ENCODE results near the gene CSRP1.
A peak's percentile ranks its signal among the peaks of the same experiment; 100 is the strongest.
"Not testable (repeated sequence)": the region's sequence is repeated elsewhere in the genome, so short reads cannot be mapped to it uniquely, and the experiment has no call there.

The CSRP1 gene

GRCh38 chr1:201506557-201507359, at the start of gene CSRP1:
Gene CSRP1, minus strand, starts transcription at chr1:201507123. Its CDS starts 10,820 bp downstream, at chr1:201496303.
- peak; percentile 82 to 83 for DNase-seq

DNA sequence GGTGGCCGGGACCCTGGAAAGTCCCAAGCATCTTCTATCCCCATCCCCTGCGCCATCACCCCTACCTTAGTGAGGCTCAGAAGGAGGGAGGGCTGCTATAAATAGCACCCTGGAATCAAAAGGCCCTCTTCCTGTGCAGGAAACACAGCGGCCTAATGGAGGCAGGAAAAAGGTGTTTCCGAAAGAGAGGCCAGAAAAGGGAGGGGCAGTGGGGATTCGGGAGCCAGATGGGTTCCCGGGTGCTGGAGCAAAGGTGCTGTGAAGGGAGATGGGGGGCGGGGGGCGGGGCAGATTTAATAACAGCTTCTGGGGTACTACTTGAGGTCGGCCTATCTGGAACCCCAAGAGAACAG, 48.6 kb upstream of the CSRP1 start:
- DNase-seq = no peak

- DNase-seq = no peak
Observed at GRCh38 chr1:201554789-201555592, 48.1 kb upstream of the CSRP1 start.

DNA sequence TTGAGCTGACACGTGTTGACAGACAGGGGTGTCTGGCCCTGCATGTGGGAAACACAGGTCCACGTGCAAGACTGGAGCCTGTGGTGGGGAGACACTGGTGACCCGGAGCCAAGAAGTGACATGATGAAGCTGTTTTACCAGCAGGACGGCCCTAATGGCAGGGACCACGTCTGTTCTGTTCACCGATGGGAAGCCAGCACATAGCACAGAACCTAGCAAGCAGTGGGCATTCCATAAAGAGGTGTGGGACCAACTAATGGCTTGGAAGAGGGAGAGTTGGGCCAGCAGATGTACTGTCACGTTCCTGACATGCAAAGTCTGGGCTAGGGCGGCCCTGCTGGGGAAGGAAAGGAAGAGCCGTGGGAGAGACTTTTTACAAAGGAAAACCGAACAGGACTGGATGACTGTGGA, 47.3 kb upstream of the CSRP1 start:
- no peak for DNase-seq

- DNase-seq = no peak
Observed at GRCh38 chr1:201553496-201554189, 46.7 kb upstream of the CSRP1 start.

DNA sequence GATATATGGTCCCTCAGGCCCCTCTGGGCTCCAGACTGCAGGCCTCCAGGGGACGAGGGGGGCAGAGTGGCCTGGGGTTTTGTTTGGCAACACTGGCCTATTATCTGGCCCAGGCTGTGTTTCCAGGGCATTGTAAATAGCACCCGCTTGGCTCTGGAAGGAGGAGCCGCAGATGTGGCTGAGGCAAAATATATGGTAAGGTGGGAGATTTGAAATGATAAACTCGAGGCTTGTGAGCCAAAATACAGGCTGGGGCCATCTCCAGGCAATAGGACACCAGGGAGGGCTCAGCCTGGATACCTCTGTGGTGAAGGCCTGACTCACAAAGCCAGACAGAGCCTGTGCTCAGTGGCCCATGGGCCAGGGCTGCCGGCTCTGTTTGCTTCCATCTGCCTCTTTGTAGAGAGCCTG, 46.0 kb upstream of the CSRP1 start:
- DNase-seq = no peak

DNA sequence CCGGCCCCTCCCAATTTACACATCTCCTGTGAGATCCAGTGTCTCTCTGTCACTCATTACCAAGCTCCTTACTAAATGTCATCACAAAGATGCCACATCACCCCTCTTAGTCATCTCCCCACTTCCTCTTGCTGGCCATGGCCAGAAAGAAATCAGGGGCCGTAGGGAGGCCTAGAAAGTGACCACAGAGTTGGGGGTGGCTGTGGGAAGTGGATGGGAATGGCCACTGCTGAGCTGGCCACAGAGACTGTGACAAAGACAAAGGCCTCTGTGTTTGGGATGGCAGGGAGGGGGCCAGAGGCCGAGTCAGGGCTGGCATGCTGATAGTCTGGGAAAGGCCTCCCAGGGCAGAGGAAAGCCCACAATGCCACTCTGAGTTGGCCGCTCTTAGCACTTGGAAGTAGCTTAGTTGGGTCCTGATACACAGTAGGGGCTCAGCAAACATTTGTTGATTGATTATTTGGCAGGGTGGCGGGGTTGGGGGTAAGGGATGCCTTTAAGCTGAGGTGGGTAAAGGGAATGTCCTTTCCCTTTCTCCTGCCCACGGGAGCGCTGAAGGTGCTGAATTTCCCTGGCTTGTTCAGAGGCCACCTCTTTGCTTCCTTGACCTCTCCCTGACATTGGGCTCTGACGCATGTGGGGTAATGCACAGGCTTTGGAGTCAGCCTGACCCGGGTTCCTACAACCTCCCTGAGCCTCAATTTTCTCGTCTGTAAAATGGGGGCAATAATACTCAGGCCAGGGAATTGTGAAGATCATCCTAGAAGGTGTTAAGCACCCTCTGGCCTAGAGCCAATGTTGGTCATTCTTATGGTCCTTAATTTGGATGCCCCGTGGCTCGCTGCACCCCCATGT, 45.2 kb upstream of the CSRP1 start:
- peak in 1 of 2 donors; percentile 62 for DNase-seq

- DNase-seq = no peak
Observed at GRCh38 chr1:201551096-201551495, 44.2 kb upstream of the CSRP1 start.

DNA sequence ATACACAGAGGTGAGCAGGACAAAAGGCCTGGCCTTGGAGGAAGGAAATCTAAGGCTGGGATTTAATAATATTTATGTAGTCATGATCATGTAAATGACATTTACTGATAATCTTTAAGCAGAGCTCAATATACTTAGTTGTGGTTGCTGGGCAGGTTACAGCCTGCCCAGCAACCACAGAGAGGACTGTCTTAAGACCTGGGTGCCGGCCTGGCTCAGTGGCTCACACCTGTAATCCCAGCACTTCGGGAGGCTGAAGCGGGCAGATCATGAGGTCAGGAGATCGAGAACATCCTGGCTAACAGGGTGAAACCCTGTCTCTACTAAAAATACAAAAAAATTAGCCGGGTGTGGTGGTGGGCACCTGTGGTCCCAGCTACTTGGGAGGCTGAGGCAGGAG, 42.6 kb upstream of the CSRP1 start:
- not testable (repeated sequence) for DNase-seq

- DNase-seq = no peak
Observed at GRCh38 chr1:201545851-201546492, 39.0 kb upstream of the CSRP1 start.

GRCh38 chr1:201544710-201545109, 37.8 kb upstream of the CSRP1 start:
- no peak for DNase-seq

- DNase-seq = no peak
Observed at GRCh38 chr1:201543871-201544642, 37.1 kb upstream of the CSRP1 start.

DNA sequence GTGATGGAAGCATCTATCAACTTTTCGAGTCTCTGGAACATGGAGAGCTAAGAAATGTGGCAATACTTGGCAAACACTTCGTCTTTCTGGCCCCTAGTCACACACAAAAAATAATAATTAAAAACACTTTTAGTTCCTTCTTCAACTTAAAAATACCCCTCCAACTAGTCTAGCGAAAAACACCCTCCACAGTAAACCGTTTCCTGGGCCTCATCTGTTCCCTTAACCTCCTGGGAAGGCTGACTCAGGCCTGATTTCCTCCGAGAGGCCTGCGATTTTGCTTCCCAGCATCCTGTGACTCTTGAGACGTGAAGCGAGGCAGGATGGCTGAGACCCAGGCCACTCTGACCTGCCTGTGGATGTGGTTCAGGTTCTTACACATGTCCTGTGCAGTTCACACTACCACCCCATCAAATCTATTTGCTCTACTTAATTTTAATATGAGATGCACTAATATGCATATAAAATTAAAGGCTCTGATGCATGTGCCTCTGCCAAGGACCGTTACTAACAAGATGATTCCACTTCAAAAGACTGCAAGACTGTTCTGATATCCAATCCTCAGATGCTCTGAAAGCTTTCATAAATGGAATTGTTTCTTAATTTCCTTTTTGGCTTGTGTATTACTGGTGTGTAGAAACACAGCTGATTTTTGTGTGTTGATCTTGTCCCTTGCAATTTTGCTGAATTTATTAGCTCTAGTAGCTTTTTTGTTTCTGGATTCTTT, 35.5 kb upstream of the CSRP1 start:
- no peak for DNase-seq

- no peak for DNase-seq
Observed at GRCh38 chr1:201540846-201541735, 34.2 kb upstream of the CSRP1 start.

GRCh38 chr1:201539561-201540431, 32.9 kb upstream of the CSRP1 start:
- DNase-seq = no peak

- DNase-seq = no peak
Observed at GRCh38 chr1:201538612-201539551, 32.0 kb upstream of the CSRP1 start, which contains the start of gene NAV1. Gene NAV1, plus strand, starts transcription at chr1:201539127. Its CDS starts 83,758 bp downstream, at chr1:201622885.
